ENCODE measurements around the gene CUX1.

CUX1 gene

GRCh38 chr7:101891936-101892640 is 74.7 kb downstream of the CUX1 start:
- Histone ChIP-seq H3K27me3 (ENCODE audit: control insufficient read depth, insufficient read depth, low read length) (no peaks in the 10 kb centered on the region), H3K36me3 (ENCODE audit: control insufficient read depth, insufficient read depth, low read length) (no peaks in the 10 kb centered on the region), H3K27ac (ENCODE audit: low read depth, low read length) (no peak overlapping the region), H3K4me3 (ENCODE audit: low read length) (no peak overlapping the region), H3K4me1 (ENCODE audit: control insufficient read depth, insufficient read depth, low read length) (peaks cover 11% of the 10 kb centered on the region), H3K9ac (ENCODE audit: low read length) (no peak overlapping the region)

- H3K4me1 ChIP-seq (ENCODE audit: control insufficient read depth, insufficient read depth, low read length) = peaks cover 11% of the 10 kb centered on the region
Observed at GRCh38 chr7:101893341-101894082, 76.1 kb downstream of the CUX1 start.

GRCh38 chr7:101896316-101896715 is 78.9 kb downstream of the CUX1 start:
- no peak overlapping the region for H3K9ac ChIP-seq (ENCODE audit: low read length)
- H3K4me1 ChIP-seq (ENCODE audit: control insufficient read depth, insufficient read depth, low read length) = peaks cover 22% of the 10 kb centered on the region
- H3K27me3 ChIP-seq (ENCODE audit: control insufficient read depth, insufficient read depth, low read length) = no peaks in the 10 kb centered on the region
- peak overlapping the region; percentile 50 for H3K27ac ChIP-seq (ENCODE audit: low read depth, low read length)
- no peak overlapping the region for H3K4me3 ChIP-seq (ENCODE audit: low read length)
- no peaks in the 10 kb centered on the region for H3K36me3 ChIP-seq (ENCODE audit: control insufficient read depth, insufficient read depth, low read length)

More at GRCh38 chr7:101893341-101894082, 76.1 kb downstream of the CUX1 start:
- no peak overlapping the region for H3K27ac ChIP-seq (ENCODE audit: low read depth, low read length)
- no peak overlapping the region for H3K9ac ChIP-seq (ENCODE audit: low read length)
- H3K36me3 ChIP-seq (ENCODE audit: control insufficient read depth, insufficient read depth, low read length) = no peaks in the 10 kb centered on the region
- H3K4me3 ChIP-seq (ENCODE audit: low read length) = no peak overlapping the region
- no peaks in the 10 kb centered on the region for H3K27me3 ChIP-seq (ENCODE audit: control insufficient read depth, insufficient read depth, low read length)

- no peak overlapping the region for H3K9ac ChIP-seq (ENCODE audit: low read length)
- peaks cover 28% of the 10 kb centered on the region for H3K4me1 ChIP-seq (ENCODE audit: control insufficient read depth, insufficient read depth, low read length)
- no peaks in the 10 kb centered on the region for H3K27me3 ChIP-seq (ENCODE audit: control insufficient read depth, insufficient read depth, low read length)
- peak overlapping the region; percentile 42 for H3K27ac ChIP-seq (ENCODE audit: low read depth, low read length)
- H3K36me3 ChIP-seq (ENCODE audit: control insufficient read depth, insufficient read depth, low read length) = no peaks in the 10 kb centered on the region
- no peak overlapping the region for H3K4me3 ChIP-seq (ENCODE audit: low read length)
Observed at GRCh38 chr7:101896941-101897340, 79.5 kb downstream of the CUX1 start.

- Histone ChIP-seq H3K36me3 (ENCODE audit: control insufficient read depth, insufficient read depth, low read length) (no peaks in the 10 kb centered on the region), H3K4me1 (ENCODE audit: control insufficient read depth, insufficient read depth, low read length) (peaks cover 27% of the 10 kb centered on the region), H3K9ac (ENCODE audit: low read length) (no peak overlapping the region)
Observed at GRCh38 chr7:101898106-101898505, 80.7 kb downstream of the CUX1 start.

GRCh38 chr7:101899616-101900015 is 82.2 kb downstream of the CUX1 start:
- Histone ChIP-seq H3K4me3 (ENCODE audit: low read length) (peak overlapping the region; percentile 40), H3K9ac (ENCODE audit: low read length) (no peak overlapping the region), H3K4me1 (ENCODE audit: control insufficient read depth, insufficient read depth, low read length) (peaks cover 27% of the 10 kb centered on the region), H3K27me3 (ENCODE audit: control insufficient read depth, insufficient read depth, low read length) (no peaks in the 10 kb centered on the region), H3K27ac (ENCODE audit: low read depth, low read length) (peak overlapping the region; percentile 74), H3K36me3 (ENCODE audit: control insufficient read depth, insufficient read depth, low read length) (no peaks in the 10 kb centered on the region)

More at GRCh38 chr7:101898106-101898505, 80.7 kb downstream of the CUX1 start:
- Histone ChIP-seq H3K27ac (ENCODE audit: low read depth, low read length) (peak overlapping the region; percentile 25), H3K27me3 (ENCODE audit: control insufficient read depth, insufficient read depth, low read length) (no peaks in the 10 kb centered on the region), H3K4me3 (ENCODE audit: low read length) (no peak overlapping the region)

- H3K4me3 ChIP-seq (ENCODE audit: low read length) = peak overlapping the region; percentile 40
- H3K36me3 ChIP-seq (ENCODE audit: control insufficient read depth, insufficient read depth, low read length) = no peaks in the 10 kb centered on the region
- H3K9ac ChIP-seq (ENCODE audit: low read length) = no peak overlapping the region
- H3K27ac ChIP-seq (ENCODE audit: low read depth, low read length) = peak overlapping the region; percentile 74
- H3K27me3 ChIP-seq (ENCODE audit: control insufficient read depth, insufficient read depth, low read length) = no peaks in the 10 kb centered on the region
- H3K4me1 ChIP-seq (ENCODE audit: control insufficient read depth, insufficient read depth, low read length) = peaks cover 27% of the 10 kb centered on the region
Observed at GRCh38 chr7:101900103-101900502, 82.7 kb downstream of the CUX1 start.

GRCh38 chr7:101901661-101902491 is 84.5 kb downstream of the CUX1 start:
- H3K4me1 ChIP-seq (ENCODE audit: control insufficient read depth, insufficient read depth, low read length) = peaks cover 21% of the 10 kb centered on the region
- no peak overlapping the region for H3K4me3 ChIP-seq (ENCODE audit: low read length)
- H3K9ac ChIP-seq (ENCODE audit: low read length) = no peak overlapping the region
- no peaks in the 10 kb centered on the region for H3K36me3 ChIP-seq (ENCODE audit: control insufficient read depth, insufficient read depth, low read length)
- no peaks in the 10 kb centered on the region for H3K27me3 ChIP-seq (ENCODE audit: control insufficient read depth, insufficient read depth, low read length)
- peak overlapping the region; percentile 61 for H3K27ac ChIP-seq (ENCODE audit: low read depth, low read length)

GRCh38 chr7:101902680-101903514 is 85.5 kb downstream of the CUX1 start:
- Histone ChIP-seq H3K27ac (ENCODE audit: low read depth, low read length) (peak overlapping the region; percentile 61), H3K27me3 (ENCODE audit: control insufficient read depth, insufficient read depth, low read length) (no peaks in the 10 kb centered on the region), H3K36me3 (ENCODE audit: control insufficient read depth, insufficient read depth, low read length) (no peaks in the 10 kb centered on the region), H3K4me3 (ENCODE audit: low read length) (no peak overlapping the region), H3K4me1 (ENCODE audit: control insufficient read depth, insufficient read depth, low read length) (peaks cover 21% of the 10 kb centered on the region), H3K9ac (ENCODE audit: low read length) (no peak overlapping the region)

GRCh38 chr7:101903515-101903868 is 86.1 kb downstream of the CUX1 start:
- Histone ChIP-seq H3K27me3 (ENCODE audit: control insufficient read depth, insufficient read depth, low read length) (no peaks in the 10 kb centered on the region), H3K4me3 (ENCODE audit: low read length) (no peak overlapping the region), H3K4me1 (ENCODE audit: control insufficient read depth, insufficient read depth, low read length) (peaks cover 21% of the 10 kb centered on the region), H3K27ac (ENCODE audit: low read depth, low read length) (no peak overlapping the region), H3K36me3 (ENCODE audit: control insufficient read depth, insufficient read depth, low read length) (no peaks in the 10 kb centered on the region), H3K9ac (ENCODE audit: low read length) (no peak overlapping the region)

- Histone ChIP-seq H3K27ac (ENCODE audit: low read depth, low read length) (no peak overlapping the region), H3K27me3 (ENCODE audit: control insufficient read depth, insufficient read depth, low read length) (no peaks in the 10 kb centered on the region), H3K9ac (ENCODE audit: low read length) (no peak overlapping the region), H3K4me1 (ENCODE audit: control insufficient read depth, insufficient read depth, low read length) (peaks cover 21% of the 10 kb centered on the region), H3K36me3 (ENCODE audit: control insufficient read depth, insufficient read depth, low read length) (no peaks in the 10 kb centered on the region), H3K4me3 (ENCODE audit: low read length) (no peak overlapping the region)
Observed at GRCh38 chr7:101904019-101904418, 86.6 kb downstream of the CUX1 start.

All from rectal smooth muscle tissue (tissue), 1 donor.